PC-9 (cell line): ENCODE data around the gene GALK1. TPM values are rescaled to one million over a fixed set of nuclear protein-coding genes. Genes with fewer than 3 reads are reported as not detected.

Source experiments
- BruUV-seq: library from RNA; stranded (reverse); fragments of 400-500 nt; replicated peaks from 2 replicates; lab custom pipeline; 2021; lab: Mats Ljungman, UMichigan
- CTCF ChIA-PET: fragments of 300-600 bp; sonication (Branson Sonifier 250); formaldehyde crosslinking; loops from one replicate; lab custom pipeline; 2022; ENCODE audit warnings: antibody characterized with exemption; lab: Charles Lee
- POLR2A ChIA-PET: fragments of 300-600 bp; sonication (Branson Sonifier 250); formaldehyde crosslinking; loops from one replicate; lab custom pipeline; 2022; ENCODE audit warnings: antibody characterized with exemption; ENCODE audit not compliant: unreplicated experiment; lab: Charles Lee
- DNase-seq, 2 experiments: peaks; one replicate each; pipeline versions ENCODE4 v3.0.0 to v3.0.0-alpha.2; 2015 to 2022; ENCODE audit warnings: mixed read lengths in 1 of 2
- H2AFZ ChIP-seq: fragments of 200-600 bp; sonication (generic); 2 replicates; pipeline ENCODE4 v1.8.1; 2017; ENCODE audit warnings: antibody characterized with exemption
- H3F3A ChIP-seq: fragments of 200-600 bp; sonication (generic); 2 replicates; pipeline ENCODE4 v1.8.1; 2017; ENCODE audit warnings: antibody characterized with exemption, mild to moderate bottlenecking, low read depth; ENCODE audit not compliant: insufficient read depth
- H3K27ac ChIP-seq: fragments of 200-600 bp; sonication (generic); 2 replicates; pipeline ENCODE4 v1.6.1; 2016; ENCODE audit warnings: mixed run types
- H3K27me3 ChIP-seq: fragments of 200-600 bp; sonication (generic); 2 replicates; pipeline ENCODE4 v1.6.1; 2016; ENCODE audit warnings: low read depth, mixed run types; ENCODE audit not compliant: insufficient read depth
- H3K36me3 ChIP-seq: fragments of 200-600 bp; sonication (generic); 2 replicates; pipeline ENCODE4 v1.6.1; 2016; ENCODE audit warnings: low read depth, mixed run types
- H3K4me1 ChIP-seq: fragments of 200-600 bp; sonication (generic); replicated peaks from 2 replicates; pipeline ENCODE4 v1.6.1; 2016; ENCODE audit warnings: mixed run types; ENCODE audit not compliant: insufficient read depth
- H3K4me2 ChIP-seq: fragments of 200-600 bp; sonication (generic); 2 replicates; pipeline ENCODE4 v1.6.1; 2017; ENCODE audit warnings: mixed run types
- H3K4me3 ChIP-seq: fragments of 200-600 bp; sonication (generic); 2 replicates; pipeline ENCODE4 v1.6.1; 2016; ENCODE audit warnings: mixed run types
- H3K79me2 ChIP-seq: fragments of 200-600 bp; sonication (generic); 2 replicates; pipeline ENCODE4 v1.6.1; 2017; ENCODE audit warnings: low read depth, mixed run types
- H3K9me2 ChIP-seq: fragments of 200-600 bp; sonication (generic); 2 replicates; pipeline ENCODE4 v1.8.1; 2017; ENCODE audit warnings: mild to moderate bottlenecking; ENCODE audit not compliant: insufficient read depth
- H3K9me3 ChIP-seq: fragments of 200-600 bp; sonication (generic); 2 replicates; pipeline ENCODE4 v1.8.1; 2016; ENCODE audit warnings: low read depth; ENCODE audit not compliant: insufficient read depth
- H4K20me1 ChIP-seq: fragments of 200-600 bp; sonication (generic); 2 replicates; pipeline ENCODE4 v1.8.1; 2017; ENCODE audit not compliant: insufficient read depth
- EZH2 ChIP-seq: fragments of 200-600 bp; sonication (generic); IDR thresholded peaks from 2 replicates; pipeline ENCODE4 v1.8.0; 2017; ENCODE audit warnings: antibody characterized with exemption, low read depth
- intact Hi-C: fragments of 100-400 bp; cut with micrococcal nuclease; formaldehyde crosslinking; loops from one replicate; pipeline ENCODE4 v1.10.0; 2022; ENCODE audit not compliant: unreplicated experiment
- total RNA-seq: library from RNA; stranded (reverse); gene quantifications from 2 replicates; pipeline ENCODE4 v1.2.3, GENCODE V29; 2021
- TF ChIP-seq, protein P1 (sequence below): fragments of 200-600 bp; sonication (generic); conservative IDR thresholded peaks from 2 replicates; pipeline ENCODE4 v1.6.1; 2017; ENCODE audit warnings: mixed run types, antibody characterized with exemption, mild to moderate bottlenecking, moderate library complexity

GALK1 gene
- total RNA-seq, 1 experiment from 2014 or later: 12.8 TPM

DNA sequence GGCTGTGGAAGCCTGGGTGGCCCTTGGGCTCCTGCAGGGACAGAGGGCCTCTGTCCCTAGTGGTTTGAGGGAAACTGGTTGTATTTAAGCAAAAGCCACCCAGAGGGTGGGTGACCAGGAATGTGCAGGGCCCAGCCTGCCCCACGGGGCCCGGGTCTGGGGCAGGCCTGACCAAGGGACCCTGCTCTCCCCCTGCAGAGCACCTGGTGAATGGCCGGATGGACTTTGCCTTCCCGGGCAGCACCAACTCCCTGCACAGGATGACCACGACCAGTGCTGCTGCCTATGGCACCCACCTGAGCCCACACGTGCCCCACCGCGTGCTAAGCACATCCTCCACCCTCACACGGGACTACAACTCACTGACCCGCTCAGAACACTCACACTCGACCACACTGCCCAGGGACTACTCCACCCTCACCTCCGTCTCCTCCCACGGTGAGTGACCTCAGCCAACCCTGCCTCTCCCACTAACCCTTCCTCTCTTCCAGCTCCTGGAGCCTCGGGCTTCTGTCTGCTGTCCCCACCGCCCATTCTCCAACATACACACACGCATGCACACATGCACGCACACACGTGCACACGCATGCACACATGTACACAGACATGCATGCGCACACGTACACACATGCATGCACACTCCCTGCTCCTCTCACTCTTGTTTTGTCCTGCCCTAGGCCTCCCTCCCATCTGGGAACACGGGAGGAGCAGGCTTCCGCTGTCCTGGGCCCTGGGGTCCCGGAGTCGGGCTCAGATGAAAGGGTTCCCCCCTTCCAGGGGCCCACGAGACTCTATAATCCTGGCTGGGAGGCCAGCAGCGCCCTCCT is 10.4 kb downstream of the GALK1 start:
- H3K27ac ChIP-seq: no peak overlapping the region
- no peaks in the 10 kb centered on the region for H3K79me2 ChIP-seq
- ChIA-PET CTCF (no interaction called here), POLR2A (no interaction called here)
- no peaks in the 10 kb centered on the region for H3K9me3 ChIP-seq
- H3K36me3 ChIP-seq: no peaks in the 10 kb centered on the region
- intact Hi-C loops: no loop called here
- TF ChIP-seq, protein P1, sequence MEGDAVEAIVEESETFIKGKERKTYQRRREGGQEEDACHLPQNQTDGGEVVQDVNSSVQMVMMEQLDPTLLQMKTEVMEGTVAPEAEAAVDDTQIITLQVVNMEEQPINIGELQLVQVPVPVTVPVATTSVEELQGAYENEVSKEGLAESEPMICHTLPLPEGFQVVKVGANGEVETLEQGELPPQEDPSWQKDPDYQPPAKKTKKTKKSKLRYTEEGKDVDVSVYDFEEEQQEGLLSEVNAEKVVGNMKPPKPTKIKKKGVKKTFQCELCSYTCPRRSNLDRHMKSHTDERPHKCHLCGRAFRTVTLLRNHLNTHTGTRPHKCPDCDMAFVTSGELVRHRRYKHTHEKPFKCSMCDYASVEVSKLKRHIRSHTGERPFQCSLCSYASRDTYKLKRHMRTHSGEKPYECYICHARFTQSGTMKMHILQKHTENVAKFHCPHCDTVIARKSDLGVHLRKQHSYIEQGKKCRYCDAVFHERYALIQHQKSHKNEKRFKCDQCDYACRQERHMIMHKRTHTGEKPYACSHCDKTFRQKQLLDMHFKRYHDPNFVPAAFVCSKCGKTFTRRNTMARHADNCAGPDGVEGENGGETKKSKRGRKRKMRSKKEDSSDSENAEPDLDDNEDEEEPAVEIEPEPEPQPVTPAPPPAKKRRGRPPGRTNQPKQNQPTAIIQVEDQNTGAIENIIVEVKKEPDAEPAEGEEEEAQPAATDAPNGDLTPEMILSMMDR: no peak
- TF ChIP-seq EZH2: no peak
- no peaks in the 10 kb centered on the region for H3K27me3 ChIP-seq
- H2AFZ ChIP-seq: no peak overlapping the region
- H4K20me1 ChIP-seq: 0 out of 2 replicates have a peak, but pooled peaks cover 3% of the 10 kb centered on the region
- no peak for DNase-seq
- H3F3A ChIP-seq: peaks cover 35% of the 10 kb centered on the region
- no TSS peak for BruUV-seq
- H3K9me2 ChIP-seq: no peaks in the 10 kb centered on the region
- no peak overlapping the region for H3K4me2 ChIP-seq
- H3K4me3 ChIP-seq: no peak overlapping the region
- no peaks in the 10 kb centered on the region for H3K4me1 ChIP-seq

DNA sequence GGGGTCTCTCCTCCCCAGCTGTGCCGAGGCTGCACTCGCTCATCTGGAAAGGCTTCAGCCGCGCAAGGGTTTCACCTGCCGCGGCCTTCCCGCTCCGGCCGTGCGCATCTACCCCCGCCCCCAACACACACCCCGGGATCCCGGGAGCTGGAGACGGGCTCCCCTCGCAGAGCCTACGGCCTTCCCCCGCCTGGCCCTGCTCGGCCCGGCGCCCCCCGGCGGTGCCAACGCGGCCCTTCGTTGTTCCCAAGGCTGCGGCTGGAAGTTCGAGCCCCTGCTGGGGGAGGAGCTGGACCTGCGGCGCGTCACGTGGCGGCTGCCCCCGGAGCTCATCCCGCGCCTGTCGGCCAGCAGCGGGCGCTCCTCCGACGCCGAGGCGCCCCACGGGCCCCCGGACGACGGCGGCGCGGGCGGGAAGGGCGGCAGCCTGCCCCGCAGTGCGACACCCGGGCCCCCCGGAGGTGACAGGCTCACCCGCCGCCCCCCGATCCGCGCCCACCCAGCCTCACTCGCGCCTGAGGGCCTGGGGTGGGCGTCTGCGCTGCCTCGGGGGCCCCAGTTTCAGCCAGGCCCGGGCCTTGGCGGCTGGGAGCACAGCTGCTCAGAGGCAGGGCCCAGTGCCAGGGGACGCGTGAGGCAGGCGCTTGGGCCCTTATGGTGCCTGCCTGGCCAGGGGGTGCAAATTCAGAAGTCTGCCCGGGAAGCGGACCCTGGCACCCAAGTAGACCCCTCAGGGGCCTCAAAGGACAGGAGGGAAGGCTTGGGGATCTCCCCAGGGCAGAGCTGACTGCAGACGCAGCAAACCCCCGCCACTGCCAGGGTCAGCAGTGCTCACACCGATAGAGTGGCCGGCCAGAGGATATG is 11.2 kb downstream of the GALK1 start:
- Histone ChIP-seq H3K36me3 (peaks cover 4% of the 10 kb centered on the region; the same call in 1 of the 2 replicates), H3F3A (peaks cover 31% of the 10 kb centered on the region), H3K9me3 (no peaks in the 10 kb centered on the region), H3K27me3 (no peaks in the 10 kb centered on the region), H3K79me2 (no peaks in the 10 kb centered on the region), H3K4me2 (no peak overlapping the region), H3K4me3 (no peak overlapping the region), H2AFZ (no peak overlapping the region), H3K27ac (no peak overlapping the region), H4K20me1 (0 out of 2 replicates have a peak, but pooled peaks cover 3% of the 10 kb centered on the region), H3K9me2 (no peaks in the 10 kb centered on the region), H3K4me1 (no peaks in the 10 kb centered on the region)
- BruUV-seq: no TSS peak
- TF ChIP-seq EZH2: no peak
- TF ChIP-seq, protein P1: no peak
- POLR2A ChIA-PET: no interaction called here
- CTCF ChIA-PET: no interaction called here
- no peak for DNase-seq
- intact Hi-C loops: no loop called here

DNA sequence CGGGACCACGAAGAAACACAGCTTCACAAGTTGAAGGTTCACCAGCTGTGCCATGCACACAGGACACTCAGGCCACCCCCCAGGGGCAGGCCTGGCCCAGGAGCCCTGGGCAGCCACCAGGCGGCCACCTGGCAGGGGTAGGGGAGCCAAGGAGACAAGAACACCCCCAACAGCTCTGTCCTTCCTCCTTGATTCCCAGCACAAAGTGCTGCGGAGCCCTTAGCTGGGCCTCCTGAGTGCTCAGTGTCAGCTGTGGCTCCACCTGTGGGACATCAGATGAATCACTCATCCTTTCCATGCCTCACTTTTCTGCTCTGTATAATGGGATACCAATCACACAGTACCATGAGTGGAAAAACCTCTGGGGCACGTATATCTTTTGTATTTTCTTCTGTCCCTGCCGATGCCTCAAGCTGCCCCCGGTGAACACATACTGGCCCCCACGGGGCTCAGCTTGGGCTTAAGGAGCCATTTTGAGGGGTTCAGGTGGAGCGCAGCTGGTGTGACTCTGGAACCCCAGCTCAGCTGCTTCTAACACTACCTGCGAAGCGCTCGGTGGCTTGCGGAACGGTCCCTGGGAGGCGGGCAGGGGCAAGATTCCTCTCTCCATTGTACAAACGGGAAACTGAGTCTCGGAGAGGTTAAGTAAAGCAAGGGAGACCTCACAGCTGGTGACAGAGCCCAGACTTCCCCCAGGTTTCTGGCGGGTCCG is 12.0 kb downstream of the GALK1 start:
- TF ChIP-seq, protein P1: 0 out of 2 replicates have a peak, but pooled peaks have one; percentile 12
- TF ChIP-seq EZH2: no peak
- no peak overlapping the region for H3K27ac ChIP-seq
- no TSS peak for BruUV-seq
- peaks cover 6% of the 10 kb centered on the region; the same call in 1 of the 2 replicates for H3K36me3 ChIP-seq
- ChIA-PET CTCF (no interaction called here), POLR2A (no interaction called here)
- H3K4me2 ChIP-seq: no peak overlapping the region
- H3K4me3 ChIP-seq: no peak overlapping the region
- peaks cover 32% of the 10 kb centered on the region for H3F3A ChIP-seq
- 0 out of 2 replicates have a peak, but pooled peaks cover 3% of the 10 kb centered on the region for H4K20me1 ChIP-seq
- H2AFZ ChIP-seq: no peak overlapping the region
- no peaks in the 10 kb centered on the region for H3K4me1 ChIP-seq
- intact Hi-C loops: no loop called here
- no peaks in the 10 kb centered on the region for H3K27me3 ChIP-seq
- H3K79me2 ChIP-seq: no peaks in the 10 kb centered on the region
- H3K9me3 ChIP-seq: no peaks in the 10 kb centered on the region
- DNase-seq: no peak
- no peaks in the 10 kb centered on the region for H3K9me2 ChIP-seq
